ENCODE data around the gene CLDN22.

CLDN22 gene

GRCh38 chr4:183303301-183303700 is 16.8 kb downstream of the CLDN22 start:
- Histone ChIP-seq H3K27me3 (ENCODE audit: insufficient read depth, poor library complexity, severe bottlenecking) (peaks cover 2% of the 10 kb centered on the region), H3K27ac (replicated peaks) (no peak overlapping the region), H3K4me3 (replicated peaks; ENCODE audit: insufficient read depth, low read length) (no peak overlapping the region)
- peak in 1 of 2 experiments; percentile 19 for DNase-seq (ENCODE audit: low read depth in 1 of 2, low spot score in 1 of 2)
- TF ChIP-seq REST (IDR thresholded peaks at IDR 0.05; ENCODE audit: insufficient replicate concordance, low read depth) (no peak), SPI1 (IDR thresholded peaks at IDR 0.05; ENCODE audit: borderline replicate concordance, low read depth) (peak; percentile 19; the same call in 1 of the 2 replicates)

GRCh38 chr4:183300655-183301054 is 19.4 kb downstream of the CLDN22 start:
- Histone ChIP-seq H3K27me3 (ENCODE audit: insufficient read depth, poor library complexity, severe bottlenecking) (no peaks in the 10 kb centered on the region), H3K4me3 (replicated peaks; ENCODE audit: insufficient read depth, low read length) (no peak overlapping the region), H3K27ac (replicated peaks) (no peak overlapping the region)
- TF ChIP-seq SPI1 (IDR thresholded peaks at IDR 0.05; ENCODE audit: borderline replicate concordance, low read depth) (no peak), POLR2AphosphoS5 (IDR thresholded peaks at IDR 0.05; ENCODE audit: low read depth) (no peak), GABPA (IDR thresholded peaks at IDR 0.05; ENCODE audit: low read depth) (no peak), CTCF (IDR thresholded peaks at IDR 0.05; ENCODE audit: insufficient read depth, low read length) (no peak), REST (IDR thresholded peaks at IDR 0.05; ENCODE audit: insufficient replicate concordance, low read depth) (no peak)
- DNase-seq (ENCODE audit: low read depth in 1 of 2, low spot score in 1 of 2): no peak

GRCh38 chr4:183300070-183300469 is 20.0 kb downstream of the CLDN22 start:
- Histone ChIP-seq H3K4me3 (replicated peaks; ENCODE audit: insufficient read depth, low read length) (no peak overlapping the region), H3K27ac (replicated peaks) (no peak overlapping the region), H3K27me3 (ENCODE audit: insufficient read depth, poor library complexity, severe bottlenecking) (no peaks in the 10 kb centered on the region)
- no peak for DNase-seq (ENCODE audit: low read depth in 1 of 2, low spot score in 1 of 2)
- TF ChIP-seq REST (IDR thresholded peaks at IDR 0.05; ENCODE audit: insufficient replicate concordance, low read depth) (no peak), CTCF (IDR thresholded peaks at IDR 0.05; ENCODE audit: insufficient read depth, low read length) (no peak), POLR2AphosphoS5 (IDR thresholded peaks at IDR 0.05; ENCODE audit: low read depth) (no peak), GABPA (IDR thresholded peaks at IDR 0.05; ENCODE audit: low read depth) (no peak), SPI1 (IDR thresholded peaks at IDR 0.05; ENCODE audit: borderline replicate concordance, low read depth) (no peak)

- Histone ChIP-seq H3K27me3 (ENCODE audit: insufficient read depth, poor library complexity, severe bottlenecking) (no peaks in the 10 kb centered on the region), H3K27ac (replicated peaks) (no peak overlapping the region), H3K4me3 (replicated peaks; ENCODE audit: insufficient read depth, low read length) (no peak overlapping the region)
- TF ChIP-seq POLR2AphosphoS5 (IDR thresholded peaks at IDR 0.05; ENCODE audit: low read depth) (no peak), REST (IDR thresholded peaks at IDR 0.05; ENCODE audit: insufficient replicate concordance, low read depth) (no peak), GABPA (IDR thresholded peaks at IDR 0.05; ENCODE audit: low read depth) (no peak), SPI1 (IDR thresholded peaks at IDR 0.05; ENCODE audit: borderline replicate concordance, low read depth) (no peak), CTCF (IDR thresholded peaks at IDR 0.05; ENCODE audit: insufficient read depth, low read length) (no peak)
- DNase-seq (ENCODE audit: low read depth in 1 of 2, low spot score in 1 of 2): no peak
Measured at GRCh38 chr4:183299464-183299863, 20.6 kb downstream of the CLDN22 start.

All from HL-60 (cell line).